Measurements from ENCODE around the gene EME1.

Gene EME1

GRCh38 chr17:50330151-50330775 lies 42.8 kb upstream of the EME1 start:
- no peak for ATAC-seq
- TF ChIP-seq TCF4 (CRISPR knock-in tag; IDR thresholded peaks at IDR 0.05; ENCODE audit: borderline replicate concordance) (no peak), ZNF565 (CRISPR knock-in tag; conservative IDR thresholded peaks at IDR 0.05; ENCODE audit: low read depth) (no peak), ZNF70 (CRISPR knock-in tag; IDR thresholded peaks at IDR 0.05) (no peak), ZC3H10 (CRISPR knock-in tag; IDR thresholded peaks at IDR 0.05) (no peak), ESRRG (CRISPR knock-in tag; IDR thresholded peaks at IDR 0.05) (no peak), TOX (CRISPR knock-in tag; IDR thresholded peaks at IDR 0.05; ENCODE audit: borderline replicate concordance) (no peak), ZFP30 (CRISPR knock-in tag; IDR thresholded peaks at IDR 0.05) (no peak), OSR1 (CRISPR knock-in tag; IDR thresholded peaks at IDR 0.05) (no peak), RARB (CRISPR knock-in tag; IDR thresholded peaks at IDR 0.05) (no peak), BACH2 (CRISPR knock-in tag; IDR thresholded peaks at IDR 0.05; ENCODE audit: borderline replicate concordance) (no peak), SNAI2 (CRISPR knock-in tag; IDR thresholded peaks at IDR 0.05) (no peak), PATZ1 (CRISPR knock-in tag; IDR thresholded peaks at IDR 0.05; ENCODE audit: borderline replicate concordance) (no peak), CSDC2 (CRISPR knock-in tag; IDR thresholded peaks at IDR 0.05) (no peak), PPARA (CRISPR knock-in tag; IDR thresholded peaks at IDR 0.05; ENCODE audit: borderline replicate concordance) (no peak), ZFP3 (CRISPR knock-in tag; IDR thresholded peaks at IDR 0.05) (no peak)
- TF ChIP-seq, protein P1, sequence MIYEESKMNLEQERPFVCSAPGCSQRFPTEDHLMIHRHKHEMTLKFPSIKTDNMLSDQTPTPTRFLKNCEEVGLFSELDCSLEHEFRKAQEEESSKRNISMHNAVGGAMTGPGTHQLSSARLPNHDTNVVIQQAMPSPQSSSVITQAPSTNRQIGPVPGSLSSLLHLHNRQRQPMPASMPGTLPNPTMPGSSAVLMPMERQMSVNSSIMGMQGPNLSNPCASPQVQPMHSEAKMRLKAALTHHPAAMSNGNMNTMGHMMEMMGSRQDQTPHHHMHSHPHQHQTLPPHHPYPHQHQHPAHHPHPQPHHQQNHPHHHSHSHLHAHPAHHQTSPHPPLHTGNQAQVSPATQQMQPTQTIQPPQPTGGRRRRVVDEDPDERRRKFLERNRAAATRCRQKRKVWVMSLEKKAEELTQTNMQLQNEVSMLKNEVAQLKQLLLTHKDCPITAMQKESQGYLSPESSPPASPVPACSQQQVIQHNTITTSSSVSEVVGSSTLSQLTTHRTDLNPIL (CRISPR knock-in tag; IDR thresholded peaks at IDR 0.05; ENCODE audit: low read depth), result no peak
- TF ChIP-seq, protein P2, sequence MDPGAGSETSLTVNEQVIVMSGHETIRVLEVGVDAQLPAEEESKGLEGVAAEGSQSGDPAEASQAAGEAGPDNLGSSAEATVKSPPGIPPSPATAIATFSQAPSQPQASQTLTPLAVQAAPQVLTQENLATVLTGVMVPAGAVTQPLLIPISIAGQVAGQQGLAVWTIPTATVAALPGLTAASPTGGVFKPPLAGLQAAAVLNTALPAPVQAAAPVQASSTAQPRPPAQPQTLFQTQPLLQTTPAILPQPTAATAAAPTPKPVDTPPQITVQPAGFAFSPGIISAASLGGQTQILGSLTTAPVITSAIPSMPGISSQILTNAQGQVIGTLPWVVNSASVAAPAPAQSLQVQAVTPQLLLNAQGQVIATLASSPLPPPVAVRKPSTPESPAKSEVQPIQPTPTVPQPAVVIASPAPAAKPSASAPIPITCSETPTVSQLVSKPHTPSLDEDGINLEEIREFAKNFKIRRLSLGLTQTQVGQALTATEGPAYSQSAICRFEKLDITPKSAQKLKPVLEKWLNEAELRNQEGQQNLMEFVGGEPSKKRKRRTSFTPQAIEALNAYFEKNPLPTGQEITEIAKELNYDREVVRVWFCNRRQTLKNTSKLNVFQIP (CRISPR knock-in tag; IDR thresholded peaks at IDR 0.05; ENCODE audit: borderline replicate concordance, low read depth), result no peak
- TF ChIP-seq, protein P3, sequence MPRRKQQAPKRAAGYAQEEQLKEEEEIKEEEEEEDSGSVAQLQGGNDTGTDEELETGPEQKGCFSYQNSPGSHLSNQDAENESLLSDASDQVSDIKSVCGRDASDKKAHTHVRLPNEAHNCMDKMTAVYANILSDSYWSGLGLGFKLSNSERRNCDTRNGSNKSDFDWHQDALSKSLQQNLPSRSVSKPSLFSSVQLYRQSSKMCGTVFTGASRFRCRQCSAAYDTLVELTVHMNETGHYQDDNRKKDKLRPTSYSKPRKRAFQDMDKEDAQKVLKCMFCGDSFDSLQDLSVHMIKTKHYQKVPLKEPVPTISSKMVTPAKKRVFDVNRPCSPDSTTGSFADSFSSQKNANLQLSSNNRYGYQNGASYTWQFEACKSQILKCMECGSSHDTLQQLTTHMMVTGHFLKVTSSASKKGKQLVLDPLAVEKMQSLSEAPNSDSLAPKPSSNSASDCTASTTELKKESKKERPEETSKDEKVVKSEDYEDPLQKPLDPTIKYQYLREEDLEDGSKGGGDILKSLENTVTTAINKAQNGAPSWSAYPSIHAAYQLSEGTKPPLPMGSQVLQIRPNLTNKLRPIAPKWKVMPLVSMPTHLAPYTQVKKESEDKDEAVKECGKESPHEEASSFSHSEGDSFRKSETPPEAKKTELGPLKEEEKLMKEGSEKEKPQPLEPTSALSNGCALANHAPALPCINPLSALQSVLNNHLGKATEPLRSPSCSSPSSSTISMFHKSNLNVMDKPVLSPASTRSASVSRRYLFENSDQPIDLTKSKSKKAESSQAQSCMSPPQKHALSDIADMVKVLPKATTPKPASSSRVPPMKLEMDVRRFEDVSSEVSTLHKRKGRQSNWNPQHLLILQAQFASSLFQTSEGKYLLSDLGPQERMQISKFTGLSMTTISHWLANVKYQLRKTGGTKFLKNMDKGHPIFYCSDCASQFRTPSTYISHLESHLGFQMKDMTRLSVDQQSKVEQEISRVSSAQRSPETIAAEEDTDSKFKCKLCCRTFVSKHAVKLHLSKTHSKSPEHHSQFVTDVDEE (CRISPR knock-in tag; IDR thresholded peaks at IDR 0.05), result no peak

DNA sequence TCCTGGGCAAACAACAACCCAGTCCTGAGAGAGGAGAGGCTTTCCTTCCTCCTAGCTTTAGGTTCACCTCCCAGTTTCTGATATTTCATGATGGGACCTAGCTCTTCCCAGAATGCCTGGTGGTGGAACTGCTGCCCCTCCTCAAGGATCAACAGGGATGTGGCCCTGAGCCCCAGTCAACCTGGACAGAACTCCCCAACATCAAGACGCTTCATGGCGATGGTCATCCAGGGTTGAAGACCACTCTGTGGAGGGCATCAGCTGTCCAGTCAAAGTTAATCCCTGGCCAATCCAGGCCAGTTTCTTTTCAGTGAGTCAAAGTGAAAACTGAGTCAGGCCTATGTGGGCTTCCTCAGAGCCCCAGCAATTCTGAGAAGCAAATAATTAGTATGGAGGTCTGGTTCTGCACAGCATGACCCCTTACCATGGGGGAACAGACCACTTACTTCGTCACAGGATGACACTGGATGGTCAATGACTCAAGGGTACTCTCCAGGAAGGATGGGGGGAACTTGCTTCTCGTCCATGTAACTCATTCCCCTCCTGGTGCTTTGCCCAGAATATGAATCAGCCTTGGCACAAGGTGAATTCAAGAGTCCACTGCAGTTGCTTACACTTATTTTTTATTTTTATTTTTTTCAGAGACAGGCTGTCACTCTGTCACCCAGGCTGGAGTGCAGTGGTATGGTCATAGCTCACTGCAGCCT lies 41.8 kb upstream of the EME1 start:
- peak; percentile 75 for ATAC-seq
- TF ChIP-seq CSDC2 (CRISPR knock-in tag; IDR thresholded peaks at IDR 0.05) (no peak), RARB (CRISPR knock-in tag; IDR thresholded peaks at IDR 0.05) (no peak), BACH2 (CRISPR knock-in tag; IDR thresholded peaks at IDR 0.05; ENCODE audit: borderline replicate concordance) (no peak), ZFP3 (CRISPR knock-in tag; IDR thresholded peaks at IDR 0.05) (no peak), ZNF70 (CRISPR knock-in tag; IDR thresholded peaks at IDR 0.05) (no peak), ZC3H10 (CRISPR knock-in tag; IDR thresholded peaks at IDR 0.05) (no peak), GLIS3 (CRISPR knock-in tag; IDR thresholded peaks at IDR 0.05) (no peak), TCF4 (CRISPR knock-in tag; IDR thresholded peaks at IDR 0.05; ENCODE audit: borderline replicate concordance) (no peak), OSR1 (CRISPR knock-in tag; IDR thresholded peaks at IDR 0.05) (no peak), ESRRG (CRISPR knock-in tag; IDR thresholded peaks at IDR 0.05) (no peak), ZFP30 (CRISPR knock-in tag; IDR thresholded peaks at IDR 0.05) (no peak), ISL1 (CRISPR knock-in tag; IDR thresholded peaks at IDR 0.05) (no peak), CSRNP3 (CRISPR knock-in tag; IDR thresholded peaks at IDR 0.05) (no peak), SNAI2 (CRISPR knock-in tag; IDR thresholded peaks at IDR 0.05) (no peak), ZNF8 (CRISPR knock-in tag; IDR thresholded peaks at IDR 0.05) (no peak)
- TF ChIP-seq, protein P2 (CRISPR knock-in tag; IDR thresholded peaks at IDR 0.05; ENCODE audit: borderline replicate concordance, low read depth), result no peak
- TF ChIP-seq, protein P1 (CRISPR knock-in tag; IDR thresholded peaks at IDR 0.05; ENCODE audit: low read depth), result no peak
